ENCODE data around the gene TLE6.
"Not testable (repeated sequence)": the region's sequence is repeated elsewhere in the genome, so short reads cannot be mapped to it uniquely, and the experiment has no call there.

Gene TLE6

GRCh38 chr19:2988568-2988967 is 11.2 kb downstream of the TLE6 start:
- no peaks in the 10 kb centered on the region for H3K79me1 ChIP-seq (replicated peaks; ENCODE audit: low read length, poor library complexity, severe bottlenecking)
- peaks cover 17% of the 10 kb centered on the region for H3K4me1 ChIP-seq (ENCODE audit: control insufficient read depth, insufficient read depth, low read depth, low read length)
- no peak for DNase-seq

GRCh38 chr19:2989236-2989946 is 12.0 kb downstream of the TLE6 start:
- H3K4me2 ChIP-seq (ENCODE audit: low read length, poor library complexity, severe bottlenecking), result no peak overlapping the region
- H3K36me3 ChIP-seq (ENCODE audit: control insufficient read depth in 1 of 2, insufficient read depth in 2 of 2, low read depth in 1 of 2, low read length in 2 of 2), result no peaks in the 10 kb centered on the region
- H2AFZ ChIP-seq (ENCODE audit: low read depth, low read length), result no peak overlapping the region
- H3K9me3 ChIP-seq (ENCODE audit: control insufficient read depth, low read length), result no peaks in the 10 kb centered on the region
- peak overlapping the region in 1 of 2 experiments; percentile 8 for H3K4me3 ChIP-seq (ENCODE audit: insufficient read depth in 1 of 2, low read depth in 1 of 2, low read length in 2 of 2)
- peaks cover 12% of the 10 kb centered on the region for H3K4me1 ChIP-seq (ENCODE audit: control insufficient read depth, insufficient read depth, low read depth, low read length)
- no peak overlapping the region for H3K27ac ChIP-seq (ENCODE audit: low read length, poor library complexity, severe bottlenecking)
- H3K23ac ChIP-seq (ENCODE audit: low read length in 2 of 2), result no peak overlapping the region
- WGBS, result 92% methylated on average over 13 of the region's 15 CpGs
- no peak overlapping the region for H2AK5ac ChIP-seq (ENCODE audit: low read length, severe bottlenecking)
- H3K27me3 ChIP-seq (ENCODE audit: control insufficient read depth in 1 of 2, insufficient read depth in 1 of 2, low read length in 2 of 2), result peaks cover 23 to 29% of the 10 kb centered on the region in 2 experiments
- no peaks in the 10 kb centered on the region for H3K79me1 ChIP-seq (replicated peaks; ENCODE audit: low read length, poor library complexity, severe bottlenecking)
- H2BK12ac ChIP-seq (ENCODE audit: low read length in 2 of 2), result no peak overlapping the region
- no peak overlapping the region for H3K18ac ChIP-seq (ENCODE audit: low read depth in 1 of 2, low read length in 2 of 2)
- no peak overlapping the region for H2BK120ac ChIP-seq (ENCODE audit: low read depth, low read length)
- no peak overlapping the region for H2BK5ac ChIP-seq (ENCODE audit: low read depth, low read length, poor library complexity, severe bottlenecking)
- no peak overlapping the region for H3K4ac ChIP-seq (ENCODE audit: low read depth in 1 of 2, low read length in 2 of 2)
- H3K14ac ChIP-seq (ENCODE audit: low read length in 2 of 2), result peak overlapping the region in 1 of 2 experiments; percentile 57
- no peak overlapping the region for H3K9ac ChIP-seq (ENCODE audit: low read length)
- H4K91ac ChIP-seq (ENCODE audit: low read length), result peak overlapping the region; percentile 31
- peak overlapping the region; percentile 7 for H4K8ac ChIP-seq (ENCODE audit: low read length)
- DNase-seq, result no peak
- H2BK15ac ChIP-seq (ENCODE audit: low read depth, poor library complexity, severe bottlenecking), result no peak overlapping the region

More at GRCh38 chr19:2988568-2988967, 11.2 kb downstream of the TLE6 start:
- Histone ChIP-seq H2BK15ac (ENCODE audit: low read depth, poor library complexity, severe bottlenecking) (no peak overlapping the region), H2AK5ac (ENCODE audit: low read length, severe bottlenecking) (no peak overlapping the region), H3K9ac (ENCODE audit: low read length) (no peak overlapping the region), H3K23ac (ENCODE audit: low read length in 2 of 2) (no peak overlapping the region), H4K91ac (ENCODE audit: low read length) (no peak overlapping the region), H3K4ac (ENCODE audit: low read depth in 1 of 2, low read length in 2 of 2) (no peak overlapping the region), H3K27me3 (ENCODE audit: control insufficient read depth in 1 of 2, insufficient read depth in 1 of 2, low read length in 2 of 2) (peaks cover 23 to 29% of the 10 kb centered on the region in 2 experiments), H2AFZ (ENCODE audit: low read depth, low read length) (no peak overlapping the region), H3K18ac (ENCODE audit: low read depth in 1 of 2, low read length in 2 of 2) (no peak overlapping the region), H3K27ac (ENCODE audit: low read length, poor library complexity, severe bottlenecking) (no peak overlapping the region), H3K4me2 (ENCODE audit: low read length, poor library complexity, severe bottlenecking) (no peak overlapping the region), H2BK120ac (ENCODE audit: low read depth, low read length) (no peak overlapping the region), H3K9me3 (ENCODE audit: control insufficient read depth, low read length) (no peaks in the 10 kb centered on the region), H4K8ac (ENCODE audit: low read length) (no peak overlapping the region), H3K4me3 (ENCODE audit: insufficient read depth in 1 of 2, low read depth in 1 of 2, low read length in 2 of 2) (no peak overlapping the region), H2BK12ac (ENCODE audit: low read length in 2 of 2) (no peak overlapping the region), H2BK5ac (ENCODE audit: low read depth, low read length, poor library complexity, severe bottlenecking) (no peak overlapping the region), H3K36me3 (ENCODE audit: control insufficient read depth in 1 of 2, insufficient read depth in 2 of 2, low read depth in 1 of 2, low read length in 2 of 2) (no peaks in the 10 kb centered on the region), H3K14ac (ENCODE audit: low read length in 2 of 2) (no peak overlapping the region)
- whole genome bisulfite sequencing, result 89% methylated on average over 3 of the region's 3 CpGs

GRCh38 chr19:2992333-2992732 is 15.0 kb downstream of the TLE6 start:
- H3K4me2 ChIP-seq (ENCODE audit: low read length, poor library complexity, severe bottlenecking); H2AK5ac ChIP-seq (ENCODE audit: low read length, severe bottlenecking); H3K27ac ChIP-seq (ENCODE audit: low read length, poor library complexity, severe bottlenecking); H3K4ac ChIP-seq (ENCODE audit: low read depth in 1 of 2, low read length in 2 of 2); H3K4me3 ChIP-seq (ENCODE audit: insufficient read depth in 1 of 2, low read depth in 1 of 2, low read length in 2 of 2); DNase-seq; H3K4me1 ChIP-seq (ENCODE audit: control insufficient read depth, insufficient read depth, low read depth, low read length); H3K18ac ChIP-seq (ENCODE audit: low read depth in 1 of 2, low read length in 2 of 2); H4K8ac ChIP-seq (ENCODE audit: low read length); H2BK12ac ChIP-seq (ENCODE audit: low read length in 2 of 2); H2BK120ac ChIP-seq (ENCODE audit: low read depth, low read length); H3K79me1 ChIP-seq (replicated peaks; ENCODE audit: low read length, poor library complexity, severe bottlenecking); H2AFZ ChIP-seq (ENCODE audit: low read depth, low read length); H3K36me3 ChIP-seq (ENCODE audit: control insufficient read depth in 1 of 2, insufficient read depth in 2 of 2, low read depth in 1 of 2, low read length in 2 of 2); H3K14ac ChIP-seq (ENCODE audit: low read length in 2 of 2); H3K9me3 ChIP-seq (ENCODE audit: control insufficient read depth, low read length); H3K9ac ChIP-seq (ENCODE audit: low read length); H3K23ac ChIP-seq (ENCODE audit: low read length in 2 of 2); H2BK5ac ChIP-seq (ENCODE audit: low read depth, low read length, poor library complexity, severe bottlenecking); H4K91ac ChIP-seq (ENCODE audit: low read length); H2BK15ac ChIP-seq (ENCODE audit: low read depth, poor library complexity, severe bottlenecking): not testable (repeated sequence)
- 91% methylated on average over 11 of the region's 11 CpGs for WGBS
- H3K27me3 ChIP-seq (ENCODE audit: control insufficient read depth in 1 of 2, insufficient read depth in 1 of 2, low read length in 2 of 2), result peaks cover 22 to 25% of the 10 kb centered on the region in 2 experiments

GRCh38 chr19:2992958-2993357 is 15.6 kb downstream of the TLE6 start:
- Histone ChIP-seq H3K4ac (ENCODE audit: low read depth in 1 of 2, low read length in 2 of 2) (no peak overlapping the region), H2BK15ac (ENCODE audit: low read depth, poor library complexity, severe bottlenecking) (peak overlapping the region; percentile 3), H4K91ac (ENCODE audit: low read length) (no peak overlapping the region), H3K4me3 (ENCODE audit: insufficient read depth in 1 of 2, low read depth in 1 of 2, low read length in 2 of 2) (no peak overlapping the region), H3K79me1 (replicated peaks; ENCODE audit: low read length, poor library complexity, severe bottlenecking) (no peaks in the 10 kb centered on the region), H2BK5ac (ENCODE audit: low read depth, low read length, poor library complexity, severe bottlenecking) (no peak overlapping the region), H2BK12ac (ENCODE audit: low read length in 2 of 2) (no peak overlapping the region), H3K36me3 (ENCODE audit: control insufficient read depth in 1 of 2, insufficient read depth in 2 of 2, low read depth in 1 of 2, low read length in 2 of 2) (no peaks in the 10 kb centered on the region), H3K4me1 (ENCODE audit: control insufficient read depth, insufficient read depth, low read depth, low read length) (no peaks in the 10 kb centered on the region), H2AK5ac (ENCODE audit: low read length, severe bottlenecking) (no peak overlapping the region), H3K14ac (ENCODE audit: low read length in 2 of 2) (no peak overlapping the region), H3K9ac (ENCODE audit: low read length) (no peak overlapping the region), H3K18ac (ENCODE audit: low read depth in 1 of 2, low read length in 2 of 2) (no peak overlapping the region), H3K23ac (ENCODE audit: low read length in 2 of 2) (no peak overlapping the region), H3K27ac (ENCODE audit: low read length, poor library complexity, severe bottlenecking) (no peak overlapping the region), H3K9me3 (ENCODE audit: control insufficient read depth, low read length) (no peaks in the 10 kb centered on the region), H2AFZ (ENCODE audit: low read depth, low read length) (no peak overlapping the region), H4K8ac (ENCODE audit: low read length) (no peak overlapping the region), H3K27me3 (ENCODE audit: control insufficient read depth in 1 of 2, insufficient read depth in 1 of 2, low read length in 2 of 2) (peaks cover 16 to 22% of the 10 kb centered on the region in 2 experiments), H2BK120ac (ENCODE audit: low read depth, low read length) (no peak overlapping the region), H3K4me2 (ENCODE audit: low read length, poor library complexity, severe bottlenecking) (no peak overlapping the region)
- WGBS, result 83% methylated on average over 13 of the region's 14 CpGs
- DNase-seq, result no peak
